ENCODE results near the gene CENPX.

CENPX gene

GRCh38 chr17:82009413-82009812, 13.3 kb downstream of the CENPX start:
- no peak for DNase-seq
- Histone ChIP-seq H3K27me3 (ENCODE audit: insufficient read depth, low read depth, severe bottlenecking) (no peaks in the 10 kb centered on the region), H3K4me3 (ENCODE audit: low read depth, low read length) (no peak overlapping the region), H3K9me3 (ENCODE audit: severe bottlenecking) (no peaks in the 10 kb centered on the region), H3K27ac (no peak overlapping the region), H3K36me3 (peaks cover 21% of the 10 kb centered on the region)
- TF ChIP-seq, protein P1, sequence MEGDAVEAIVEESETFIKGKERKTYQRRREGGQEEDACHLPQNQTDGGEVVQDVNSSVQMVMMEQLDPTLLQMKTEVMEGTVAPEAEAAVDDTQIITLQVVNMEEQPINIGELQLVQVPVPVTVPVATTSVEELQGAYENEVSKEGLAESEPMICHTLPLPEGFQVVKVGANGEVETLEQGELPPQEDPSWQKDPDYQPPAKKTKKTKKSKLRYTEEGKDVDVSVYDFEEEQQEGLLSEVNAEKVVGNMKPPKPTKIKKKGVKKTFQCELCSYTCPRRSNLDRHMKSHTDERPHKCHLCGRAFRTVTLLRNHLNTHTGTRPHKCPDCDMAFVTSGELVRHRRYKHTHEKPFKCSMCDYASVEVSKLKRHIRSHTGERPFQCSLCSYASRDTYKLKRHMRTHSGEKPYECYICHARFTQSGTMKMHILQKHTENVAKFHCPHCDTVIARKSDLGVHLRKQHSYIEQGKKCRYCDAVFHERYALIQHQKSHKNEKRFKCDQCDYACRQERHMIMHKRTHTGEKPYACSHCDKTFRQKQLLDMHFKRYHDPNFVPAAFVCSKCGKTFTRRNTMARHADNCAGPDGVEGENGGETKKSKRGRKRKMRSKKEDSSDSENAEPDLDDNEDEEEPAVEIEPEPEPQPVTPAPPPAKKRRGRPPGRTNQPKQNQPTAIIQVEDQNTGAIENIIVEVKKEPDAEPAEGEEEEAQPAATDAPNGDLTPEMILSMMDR (IDR thresholded peaks at IDR 0.05; ENCODE audit: low read depth, low read length) = no peak

- peaks cover 21% of the 10 kb centered on the region for H3K36me3 ChIP-seq
- DNase-seq = no peak
Observed at GRCh38 chr17:82008941-82009405, 13.7 kb downstream of the CENPX start.

DNA sequence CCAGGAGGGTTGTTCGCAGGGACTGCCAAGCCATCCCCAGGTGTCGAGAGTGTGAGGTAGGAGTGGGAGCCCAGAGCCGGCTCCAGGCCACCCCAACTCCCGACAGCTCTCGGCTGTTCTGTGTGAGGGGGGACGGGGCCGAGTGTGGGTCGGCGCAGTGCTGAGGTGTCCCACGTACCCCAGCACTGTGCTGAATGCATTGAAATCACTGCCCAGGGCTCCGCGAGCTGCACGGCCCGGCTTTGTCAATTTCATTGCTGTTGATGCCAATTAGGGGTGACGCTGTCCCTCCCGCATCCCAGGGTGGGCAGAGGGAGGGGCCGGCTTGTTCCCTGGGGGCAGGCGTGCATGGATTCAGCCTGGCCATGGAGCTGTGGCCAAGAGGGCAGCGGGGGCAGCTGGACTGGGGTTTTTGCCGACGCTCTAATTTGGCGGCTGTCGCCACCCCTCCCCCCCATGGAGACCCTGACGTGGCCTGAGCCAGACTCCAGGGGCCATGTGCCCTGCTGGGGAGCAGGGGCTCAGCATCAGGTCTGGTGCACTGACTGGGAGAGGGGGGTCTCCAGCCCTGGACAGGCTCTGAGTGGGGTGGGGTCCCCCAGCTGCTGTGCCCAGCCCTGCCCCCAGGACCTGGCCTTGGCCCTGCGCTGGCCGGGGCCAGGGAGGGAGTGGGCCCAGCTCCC, 14.3 kb downstream of the CENPX start:
- H3K4me3 ChIP-seq (ENCODE audit: low read depth, low read length) = no peak overlapping the region
- peaks cover 21% of the 10 kb centered on the region for H3K36me3 ChIP-seq
- H3K9me3 ChIP-seq (ENCODE audit: severe bottlenecking) = no peaks in the 10 kb centered on the region
- TF ChIP-seq, protein P1 (IDR thresholded peaks at IDR 0.05; ENCODE audit: low read depth, low read length) = no peak
- DNase-seq = no peak
- no peaks in the 10 kb centered on the region for H3K27me3 ChIP-seq (ENCODE audit: insufficient read depth, low read depth, severe bottlenecking)
- no peak overlapping the region for H3K27ac ChIP-seq

More at GRCh38 chr17:82008941-82009405, 13.7 kb downstream of the CENPX start:
- Histone ChIP-seq H3K9me3 (ENCODE audit: severe bottlenecking) (no peaks in the 10 kb centered on the region), H3K27ac (no peak overlapping the region), H3K4me3 (ENCODE audit: low read depth, low read length) (no peak overlapping the region), H3K27me3 (ENCODE audit: insufficient read depth, low read depth, severe bottlenecking) (no peaks in the 10 kb centered on the region)
- TF ChIP-seq, protein P1 (IDR thresholded peaks at IDR 0.05; ENCODE audit: low read depth, low read length) = no peak

- H3K36me3 ChIP-seq = peaks cover 17% of the 10 kb centered on the region
- no peak overlapping the region for H3K4me3 ChIP-seq (ENCODE audit: low read depth, low read length)
- no peaks in the 10 kb centered on the region for H3K27me3 ChIP-seq (ENCODE audit: insufficient read depth, low read depth, severe bottlenecking)
- DNase-seq = no peak
- peak overlapping the region; percentile 56 for H3K27ac ChIP-seq
- H3K9me3 ChIP-seq (ENCODE audit: severe bottlenecking) = no peaks in the 10 kb centered on the region
- TF ChIP-seq, protein P1 (IDR thresholded peaks at IDR 0.05; ENCODE audit: low read depth, low read length) = peak; percentile 37
Observed at GRCh38 chr17:82007495-82008257, 15.0 kb downstream of the CENPX start.

GRCh38 chr17:82007228-82007494, 15.5 kb downstream of the CENPX start:
- TF ChIP-seq, protein P1 (IDR thresholded peaks at IDR 0.05; ENCODE audit: low read depth, low read length) = no peak
- H3K36me3 ChIP-seq = peaks cover 17% of the 10 kb centered on the region
- no peak for DNase-seq
- no peaks in the 10 kb centered on the region for H3K9me3 ChIP-seq (ENCODE audit: severe bottlenecking)
- H3K27ac ChIP-seq = peak overlapping the region; percentile 56
- H3K4me3 ChIP-seq (ENCODE audit: low read depth, low read length) = no peak overlapping the region
- no peaks in the 10 kb centered on the region for H3K27me3 ChIP-seq (ENCODE audit: insufficient read depth, low read depth, severe bottlenecking)

Measured in WERI-Rb-1 (cell line).